ENCODE measurements around the gene ANKRD2.
"Not testable (repeated sequence)": the region's sequence is repeated elsewhere in the genome, so short reads cannot be mapped to it uniquely, and the experiment has no call there.

Gene ANKRD2

GRCh38 chr10:97560731-97561381 is 11.7 kb upstream of the ANKRD2 start:
- H3K4me1 Mint-ChIP-seq, H3K9me3 Mint-ChIP-seq, H3K4me3 Mint-ChIP-seq, H3K36me3 Mint-ChIP-seq, H3K27me3 Mint-ChIP-seq, H3K27ac Mint-ChIP-seq: not testable (repeated sequence)

GRCh38 chr10:97561386-97562077 is 11.0 kb upstream of the ANKRD2 start:
- H3K9me3 Mint-ChIP-seq, H3K4me3 Mint-ChIP-seq, H3K27me3 Mint-ChIP-seq, H3K4me1 Mint-ChIP-seq, H3K27ac Mint-ChIP-seq, H3K36me3 Mint-ChIP-seq: not testable (repeated sequence)

GRCh38 chr10:97562329-97562728 is 10.2 kb upstream of the ANKRD2 start:
- not testable (repeated sequence) for H3K4me3 Mint-ChIP-seq, H3K36me3 Mint-ChIP-seq, H3K4me1 Mint-ChIP-seq, H3K27me3 Mint-ChIP-seq, H3K9me3 Mint-ChIP-seq, H3K27ac Mint-ChIP-seq

GRCh38 chr10:97563337-97563736 is 9.2 kb upstream of the ANKRD2 start:
- H3K36me3 Mint-ChIP-seq: no peaks in the 10 kb centered on the region
- no peaks in the 10 kb centered on the region for H3K9me3 Mint-ChIP-seq
- H3K27ac Mint-ChIP-seq: no peak overlapping the region
- no peaks in the 10 kb centered on the region for H3K27me3 Mint-ChIP-seq
- no peaks in the 10 kb centered on the region for H3K4me1 Mint-ChIP-seq
- H3K4me3 Mint-ChIP-seq: no peak overlapping the region

GRCh38 chr10:97564776-97565175 is 7.8 kb upstream of the ANKRD2 start:
- no peaks in the 10 kb centered on the region for H3K9me3 Mint-ChIP-seq
- no peak overlapping the region for H3K4me3 Mint-ChIP-seq
- no peaks in the 10 kb centered on the region for H3K27me3 Mint-ChIP-seq
- H3K4me1 Mint-ChIP-seq: no peaks in the 10 kb centered on the region
- H3K27ac Mint-ChIP-seq: no peak overlapping the region
- H3K36me3 Mint-ChIP-seq: no peaks in the 10 kb centered on the region

- Mint-ChIP-seq H3K36me3 (no peaks in the 10 kb centered on the region), H3K9me3 (no peaks in the 10 kb centered on the region), H3K27ac (no peak overlapping the region), H3K4me3 (no peak overlapping the region), H3K4me1 (no peaks in the 10 kb centered on the region), H3K27me3 (no peaks in the 10 kb centered on the region)
These were observed 6.1 kb upstream of the ANKRD2 start for GRCh38 chr10:97566336-97566996.

GRCh38 chr10:97567891-97568290 is 4.7 kb upstream of the ANKRD2 start:
- no peaks in the 10 kb centered on the region for H3K4me1 Mint-ChIP-seq
- H3K4me3 Mint-ChIP-seq: no peak overlapping the region
- no peaks in the 10 kb centered on the region for H3K36me3 Mint-ChIP-seq
- H3K27me3 Mint-ChIP-seq: no peaks in the 10 kb centered on the region
- no peaks in the 10 kb centered on the region for H3K9me3 Mint-ChIP-seq
- H3K27ac Mint-ChIP-seq: no peak overlapping the region

- no peaks in the 10 kb centered on the region for H3K27me3 Mint-ChIP-seq
These were observed 2.3 kb upstream of the ANKRD2 start for GRCh38 chr10:97570146-97570788.

GRCh38 chr10:97570789-97571471 is 1.6 kb upstream of the ANKRD2 start:
- H3K9me3 Mint-ChIP-seq: no peaks in the 10 kb centered on the region
- H3K36me3 Mint-ChIP-seq: no peaks in the 10 kb centered on the region
- H3K4me3 Mint-ChIP-seq: no peak overlapping the region
- no peaks in the 10 kb centered on the region for H3K27me3 Mint-ChIP-seq
- no peaks in the 10 kb centered on the region for H3K4me1 Mint-ChIP-seq
- H3K27ac Mint-ChIP-seq: no peak overlapping the region

More at GRCh38 chr10:97570146-97570788, 2.3 kb upstream of the ANKRD2 start:
- no peaks in the 10 kb centered on the region for H3K36me3 Mint-ChIP-seq
- no peaks in the 10 kb centered on the region for H3K4me1 Mint-ChIP-seq
- H3K27ac Mint-ChIP-seq: no peak overlapping the region
- H3K9me3 Mint-ChIP-seq: no peaks in the 10 kb centered on the region
- H3K4me3 Mint-ChIP-seq: no peak overlapping the region

GRCh38 chr10:97571622-97572021 is 957 bp upstream of the ANKRD2 start:
- Mint-ChIP-seq H3K27me3 (no peaks in the 10 kb centered on the region), H3K4me3 (no peak overlapping the region), H3K9me3 (no peaks in the 10 kb centered on the region), H3K27ac (no peak overlapping the region), H3K4me1 (no peaks in the 10 kb centered on the region), H3K36me3 (no peaks in the 10 kb centered on the region)

- Mint-ChIP-seq H3K27ac (no peak overlapping the region), H3K9me3 (no peaks in the 10 kb centered on the region), H3K4me1 (no peaks in the 10 kb centered on the region), H3K36me3 (no peaks in the 10 kb centered on the region), H3K27me3 (no peaks in the 10 kb centered on the region), H3K4me3 (no peak overlapping the region)
These were observed 442 bp downstream of the ANKRD2 start for GRCh38 chr10:97573021-97573420.

- Mint-ChIP-seq H3K36me3 (no peaks in the 10 kb centered on the region), H3K27ac (no peak overlapping the region), H3K4me1 (no peaks in the 10 kb centered on the region), H3K27me3 (no peaks in the 10 kb centered on the region), H3K9me3 (no peaks in the 10 kb centered on the region), H3K4me3 (no peak overlapping the region)
These were observed 1.1 kb downstream of the ANKRD2 start for GRCh38 chr10:97573672-97574071.

GRCh38 chr10:97574374-97575126 is 2.0 kb downstream of the ANKRD2 start:
- Mint-ChIP-seq H3K27ac (no peak overlapping the region), H3K4me1 (no peaks in the 10 kb centered on the region), H3K27me3 (no peaks in the 10 kb centered on the region), H3K36me3 (no peaks in the 10 kb centered on the region), H3K9me3 (no peaks in the 10 kb centered on the region), H3K4me3 (no peak overlapping the region)

- Mint-ChIP-seq H3K27ac (no peak overlapping the region), H3K27me3 (no peaks in the 10 kb centered on the region), H3K4me3 (no peak overlapping the region), H3K9me3 (no peaks in the 10 kb centered on the region), H3K36me3 (no peaks in the 10 kb centered on the region), H3K4me1 (no peaks in the 10 kb centered on the region)
These were observed 2.6 kb downstream of the ANKRD2 start for GRCh38 chr10:97575127-97575668.

- not testable (repeated sequence) for H3K36me3 Mint-ChIP-seq, H3K9me3 Mint-ChIP-seq, H3K27me3 Mint-ChIP-seq, H3K27ac Mint-ChIP-seq, H3K4me1 Mint-ChIP-seq, H3K4me3 Mint-ChIP-seq
These were observed 3.9 kb downstream of the ANKRD2 start for GRCh38 chr10:97576487-97576886.
